HG03469 (cell line): ENCODE results near the gene MESD.

Experiments used
- ATAC-seq: cut with Tn5 transposase; IDR thresholded peaks from one replicate; pipeline ENCODE4 v1.9.1; 2021; ENCODE audit warnings: mild to moderate bottlenecking, moderate library complexity, moderate number of reproducible peaks; ENCODE audit not compliant: unreplicated experiment

MESD gene

DNA sequence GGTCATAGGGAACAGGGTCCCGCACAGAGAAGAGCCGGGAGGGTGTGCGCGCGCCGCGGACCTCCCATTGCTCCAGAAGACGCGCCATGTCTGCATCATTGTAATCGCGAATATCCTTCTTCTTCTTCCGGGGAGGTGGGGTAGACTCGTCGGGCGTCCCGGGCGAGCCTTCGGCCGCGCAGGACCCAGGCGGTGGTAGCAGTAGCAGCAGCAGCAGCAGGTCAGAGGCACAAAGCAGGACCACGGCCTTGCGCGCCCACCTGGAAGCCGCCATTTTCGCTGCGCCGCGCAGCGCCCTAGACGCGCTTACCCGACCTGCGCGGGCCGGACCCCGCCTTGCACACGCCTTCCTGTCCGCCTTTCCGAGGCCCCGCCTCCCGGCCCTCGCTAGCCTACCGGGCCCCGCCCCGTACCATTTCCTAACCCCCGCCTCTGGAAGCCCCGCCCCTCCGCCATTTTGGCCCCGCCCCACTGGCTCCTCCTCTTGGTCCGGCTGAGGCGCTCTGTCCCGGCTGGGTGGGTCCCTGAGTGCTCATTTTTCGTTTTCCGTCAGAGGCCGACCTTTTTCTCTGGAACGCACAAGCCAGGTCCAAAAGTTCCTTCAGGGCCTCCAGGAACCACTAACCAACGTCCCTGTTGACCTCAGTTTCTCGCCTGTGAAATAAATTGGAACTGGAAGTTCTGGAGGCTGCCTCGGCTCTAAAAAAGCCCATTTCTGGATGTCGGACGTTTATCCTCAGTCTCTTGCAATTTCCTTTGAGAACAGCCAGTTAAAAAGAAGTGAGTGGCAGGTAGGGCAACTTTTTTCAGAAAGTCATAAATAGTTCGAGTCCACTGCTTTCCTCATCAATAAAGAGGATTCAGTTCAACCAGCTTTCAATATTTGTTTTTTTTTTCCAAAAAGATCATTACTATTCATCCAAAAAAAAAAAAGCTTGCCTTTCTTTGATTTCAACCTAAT is at the start of gene MESD:
TSS of gene MESD (minus strand) at position 302 of the 961 bp plus-strand sequence. CDS start at position 274, 28 bp downstream.
- peak; percentile 80 for ATAC-seq

DNA sequence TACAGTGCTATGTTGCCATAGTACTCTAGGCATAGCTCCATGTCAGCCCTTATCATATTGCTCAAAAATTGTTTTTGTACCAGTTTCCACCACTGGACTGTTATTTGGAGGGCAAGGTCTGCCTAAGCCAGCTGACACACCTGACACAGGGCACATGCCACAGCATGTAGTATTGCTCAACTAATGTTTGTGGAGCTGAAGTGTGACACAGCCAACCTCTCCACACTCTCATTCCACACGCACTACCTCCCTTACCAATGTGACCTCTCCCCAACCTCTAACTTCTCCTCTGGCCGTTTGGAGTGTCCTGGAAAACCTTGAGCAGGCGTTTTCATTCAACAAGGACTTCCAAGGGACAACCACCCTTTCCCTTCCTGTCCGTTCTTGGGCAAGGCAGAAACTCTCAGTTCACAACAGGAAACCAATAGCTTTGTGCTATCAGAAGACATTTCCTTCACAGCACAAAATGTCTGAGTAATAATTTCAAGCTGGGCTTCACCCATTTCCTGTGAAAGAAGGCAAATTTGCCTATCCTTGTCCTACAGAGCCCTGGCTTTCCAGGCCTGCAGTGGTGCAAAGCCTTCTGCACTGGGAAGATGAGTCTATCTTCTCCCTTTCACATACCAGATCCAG is 49.5 kb upstream of the MESD start:
- no peak for ATAC-seq

DNA sequence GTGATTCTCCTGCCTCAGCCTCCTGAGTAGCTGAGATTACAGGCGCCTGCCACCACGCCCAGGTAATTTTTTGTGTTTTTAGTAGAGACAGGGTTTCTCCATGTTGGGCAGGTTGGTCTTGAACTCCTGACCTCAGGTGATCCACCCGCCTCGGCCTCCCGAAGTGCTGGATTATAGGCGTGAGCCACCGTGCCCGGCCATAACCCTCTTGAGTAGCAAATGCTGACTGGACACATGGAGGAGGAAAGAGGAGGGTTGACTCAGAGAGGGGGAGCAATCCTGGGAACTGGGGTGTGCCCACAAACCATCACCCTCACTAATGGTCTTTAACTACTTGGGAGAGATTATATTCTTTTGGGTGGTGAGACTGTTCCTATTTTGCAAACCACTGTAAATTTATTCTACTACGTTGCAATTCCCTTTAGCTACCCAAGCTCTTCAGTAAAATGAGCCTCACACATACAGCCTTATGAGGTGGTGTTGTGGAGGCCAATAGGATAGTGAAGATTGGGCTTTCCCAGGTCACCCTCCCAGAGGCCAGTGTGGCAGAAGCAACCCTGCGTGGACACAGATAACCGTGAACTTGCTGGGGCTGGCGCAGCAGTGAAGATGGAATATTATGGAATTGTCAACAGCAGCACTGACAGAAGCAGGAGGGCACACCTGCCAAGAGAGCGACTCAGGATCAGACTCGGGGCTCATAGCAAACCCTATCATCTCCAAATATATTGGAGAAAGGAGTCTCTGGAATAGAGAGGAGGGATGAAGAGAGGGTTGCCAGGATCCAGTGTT is 48.5 kb upstream of the MESD start:
- ATAC-seq, result no peak

DNA sequence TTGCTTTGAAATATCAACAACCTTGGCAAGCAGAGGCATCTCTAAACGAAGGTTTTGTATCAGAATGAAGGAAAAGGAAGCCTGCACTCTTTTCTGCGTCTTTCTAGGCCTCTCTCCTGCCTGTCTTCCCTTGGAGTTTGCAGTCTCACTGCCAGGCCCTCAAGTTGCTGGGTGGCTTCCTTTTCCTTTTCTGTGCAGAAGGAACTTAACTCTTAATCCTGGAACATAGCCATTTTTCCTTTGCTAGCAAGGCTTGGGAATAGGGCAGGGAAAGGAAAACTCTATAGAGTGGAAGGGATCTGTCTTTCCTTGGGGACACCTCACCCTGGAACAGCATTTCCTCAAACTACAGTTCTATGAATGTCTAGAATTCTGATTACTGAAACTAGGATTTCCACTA is 43.9 kb upstream of the MESD start:
- no peak for ATAC-seq

DNA sequence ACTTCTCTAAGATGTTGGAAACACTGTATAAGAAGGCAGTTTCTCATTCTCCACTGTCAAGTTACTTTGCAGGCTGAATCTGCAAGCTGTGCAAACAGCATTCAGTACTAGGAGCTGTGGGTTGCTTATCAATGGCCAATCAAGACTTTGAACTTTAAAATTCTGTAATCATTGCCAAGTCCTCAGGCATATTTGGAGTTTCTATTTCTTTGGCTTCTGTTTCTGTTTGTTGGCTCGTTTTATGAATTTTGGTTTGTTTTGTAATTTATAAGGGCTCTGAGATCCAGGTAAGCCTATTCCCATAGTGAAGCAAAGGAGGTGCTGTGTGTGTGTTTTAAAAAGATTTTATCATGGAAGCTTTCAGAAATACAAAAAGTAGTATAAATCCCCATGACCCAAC is 43.2 kb upstream of the MESD start:
- no peak for ATAC-seq

DNA sequence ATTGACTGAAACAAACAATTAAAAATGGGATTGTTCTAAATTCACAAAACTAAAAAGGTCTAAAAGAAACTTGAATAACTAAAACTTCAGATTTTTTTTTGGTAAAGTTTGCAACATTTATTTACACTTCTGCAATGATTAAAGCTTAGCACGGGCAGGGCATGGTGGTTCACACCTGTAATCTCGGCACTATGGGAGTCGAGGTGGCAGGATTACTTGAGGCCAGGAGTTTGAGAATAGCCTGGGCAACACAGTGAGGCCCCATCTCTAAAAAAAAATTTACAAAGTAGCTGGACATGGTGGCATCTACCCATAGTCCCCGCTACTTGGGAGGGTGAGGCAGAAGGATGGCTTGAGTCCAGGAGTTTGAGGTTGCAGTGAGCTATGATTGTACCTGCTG is 42.7 kb upstream of the MESD start:
- ATAC-seq, result no peak

DNA sequence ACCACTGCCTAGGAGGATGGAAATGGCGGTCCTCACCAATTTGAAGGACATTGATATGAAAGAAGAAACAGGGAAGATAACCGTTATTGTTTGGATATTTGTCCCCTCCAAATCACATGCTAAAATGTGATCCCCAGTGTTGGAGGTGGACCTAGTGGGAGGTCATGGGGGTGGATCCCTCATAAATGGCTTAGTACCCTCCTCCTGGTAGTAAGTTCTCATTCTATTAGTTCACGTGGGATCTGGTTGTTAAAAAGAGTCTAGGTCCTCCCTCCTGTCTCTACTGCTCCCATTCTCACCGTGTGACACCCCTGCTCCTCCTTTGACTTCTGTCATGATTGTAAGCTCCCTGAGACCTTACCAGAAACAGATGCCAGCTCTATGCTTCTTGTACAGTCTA is 41.6 kb upstream of the MESD start:
- ATAC-seq, result no peak

GRCh38 chr15:81030301-81030750 is 40.7 kb upstream of the MESD start:
- no peak for ATAC-seq

DNA sequence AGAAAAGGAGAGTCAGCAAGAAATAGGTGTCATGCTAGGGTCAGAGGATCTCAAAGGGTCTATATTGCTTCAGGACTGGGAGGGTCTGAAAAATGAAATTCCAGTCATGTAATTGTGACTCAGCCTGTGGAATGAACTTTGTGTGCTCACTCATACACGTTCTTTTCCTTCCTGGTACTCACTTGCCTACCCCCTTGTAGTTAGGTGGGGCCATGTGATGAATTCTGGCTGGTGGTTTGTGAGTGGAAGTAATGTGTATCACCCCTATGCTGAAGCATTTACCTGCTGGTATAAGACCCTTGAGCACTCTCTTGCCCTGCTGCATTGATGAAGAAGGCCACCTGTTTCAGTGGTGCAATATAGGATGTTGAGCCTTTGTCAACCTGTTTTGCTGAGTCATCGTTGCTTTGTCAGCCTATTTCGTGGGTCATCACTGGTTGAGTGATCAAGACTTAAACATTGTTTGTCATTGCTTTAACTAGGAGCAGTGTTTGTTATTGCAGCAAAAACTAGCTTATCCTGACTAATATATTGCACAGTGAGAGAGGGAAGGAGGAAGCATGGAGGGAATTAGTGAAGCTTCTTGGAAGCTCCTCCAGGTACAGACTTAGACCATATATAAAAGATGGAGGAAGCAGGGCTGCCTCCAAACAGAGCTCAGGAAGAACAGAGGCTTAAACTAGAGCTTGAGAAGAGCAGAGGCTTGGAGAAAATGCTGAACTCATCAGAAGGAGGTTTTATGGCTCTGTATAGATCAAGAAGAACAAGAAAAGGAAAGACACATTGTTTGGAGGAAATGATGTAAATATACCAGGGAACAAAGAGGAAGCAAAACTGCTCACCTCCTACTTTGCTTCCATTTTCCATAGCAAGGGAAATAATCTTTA is 40.0 kb upstream of the MESD start:
- ATAC-seq, result no peak

- no peak for ATAC-seq
These were observed 37.4 kb upstream of the MESD start for GRCh38 chr15:81026836-81027599.

DNA sequence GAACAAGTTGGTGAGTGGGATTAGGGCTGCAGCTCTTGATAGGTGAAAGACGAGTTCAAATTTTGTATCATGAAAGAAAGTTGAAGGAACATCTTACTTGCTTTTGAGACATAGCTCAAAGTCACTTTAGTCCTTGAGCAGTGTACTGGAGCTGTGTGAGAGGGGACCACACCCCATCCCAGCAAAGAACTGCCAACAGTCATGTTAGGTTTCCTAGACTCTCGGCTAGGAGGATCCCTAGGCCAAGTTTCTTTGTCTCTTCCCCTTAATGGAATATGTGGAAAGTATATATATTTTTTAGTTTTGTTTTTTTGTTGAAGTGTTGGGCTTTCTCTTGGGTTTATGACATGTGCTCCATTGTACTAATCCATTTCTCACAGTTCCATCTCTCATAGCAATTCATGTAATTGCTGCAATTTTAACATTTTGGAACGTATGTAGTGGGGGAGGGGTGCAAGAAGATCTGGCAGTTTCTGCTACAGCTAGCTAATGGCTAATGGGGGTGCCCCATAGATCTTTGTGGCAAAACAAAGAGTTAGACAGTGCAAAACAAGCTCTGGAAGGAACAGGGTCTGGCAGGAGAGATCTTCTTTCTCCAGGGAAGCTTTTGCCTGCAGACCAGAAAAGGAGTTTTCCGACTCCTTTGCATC is 36.2 kb upstream of the MESD start:
- ATAC-seq, result no peak

- no peak for ATAC-seq
These were observed 35.3 kb upstream of the MESD start for GRCh38 chr15:81024936-81025335.

GRCh38 chr15:81024265-81024872 is 34.8 kb upstream of the MESD start:
- ATAC-seq, result no peak

DNA sequence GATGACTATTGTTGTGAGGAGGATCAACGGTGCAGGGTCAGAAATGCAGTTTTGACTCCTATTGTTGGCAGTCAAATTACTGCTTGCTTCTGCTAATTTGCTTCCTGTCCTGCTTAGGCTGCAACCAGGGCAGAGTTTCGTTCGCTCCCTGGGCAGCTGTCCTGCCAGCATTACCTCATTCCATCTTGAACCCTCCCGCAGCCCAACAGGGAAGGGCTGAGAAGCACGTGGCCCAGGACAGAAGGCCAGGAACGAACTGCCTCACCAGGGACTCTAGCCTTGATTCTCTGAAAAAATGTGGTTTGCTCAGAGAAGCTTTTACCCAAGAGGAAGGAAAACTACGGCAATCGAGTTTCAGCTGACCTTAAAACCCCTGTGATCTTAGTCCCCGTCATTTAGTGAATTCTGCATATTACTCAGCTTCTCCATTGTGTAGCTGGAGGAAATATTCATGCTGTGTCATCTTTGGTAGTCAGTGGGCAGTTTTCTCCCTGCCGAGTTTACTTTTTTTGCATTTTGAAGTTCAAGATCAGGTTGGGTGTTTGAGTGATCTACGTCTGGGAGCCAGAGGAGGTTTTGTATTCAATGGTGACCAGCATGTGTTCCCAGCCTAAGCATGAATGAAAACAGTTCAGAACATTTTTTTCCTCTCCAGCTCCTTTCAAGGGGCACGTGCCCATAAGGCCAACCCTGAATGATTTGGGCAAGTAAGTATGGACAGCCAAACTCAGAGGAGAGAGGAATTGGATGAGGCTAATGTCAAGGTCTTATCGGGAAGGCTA is 34.1 kb upstream of the MESD start:
- ATAC-seq, result peak; percentile 84

DNA sequence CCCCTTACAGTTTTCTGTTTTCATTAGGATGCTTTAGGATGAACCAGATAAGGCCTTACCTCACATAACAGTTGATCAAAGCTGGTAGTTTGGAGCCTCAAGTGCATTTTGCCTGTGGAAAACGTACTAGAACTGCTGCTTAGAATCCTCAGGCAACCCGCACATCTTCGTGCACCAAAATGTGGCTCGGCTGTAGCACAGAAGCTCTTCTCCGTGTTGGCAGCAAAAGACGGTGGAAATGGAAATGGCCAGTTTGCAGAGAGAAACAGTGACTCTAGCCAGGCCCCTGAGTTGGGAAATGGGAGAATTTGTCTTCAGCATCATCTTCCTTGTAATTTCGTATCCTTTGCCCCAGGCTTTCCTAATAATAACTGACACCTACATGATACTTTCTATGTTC is 31.7 kb upstream of the MESD start:
- ATAC-seq, result no peak

DNA sequence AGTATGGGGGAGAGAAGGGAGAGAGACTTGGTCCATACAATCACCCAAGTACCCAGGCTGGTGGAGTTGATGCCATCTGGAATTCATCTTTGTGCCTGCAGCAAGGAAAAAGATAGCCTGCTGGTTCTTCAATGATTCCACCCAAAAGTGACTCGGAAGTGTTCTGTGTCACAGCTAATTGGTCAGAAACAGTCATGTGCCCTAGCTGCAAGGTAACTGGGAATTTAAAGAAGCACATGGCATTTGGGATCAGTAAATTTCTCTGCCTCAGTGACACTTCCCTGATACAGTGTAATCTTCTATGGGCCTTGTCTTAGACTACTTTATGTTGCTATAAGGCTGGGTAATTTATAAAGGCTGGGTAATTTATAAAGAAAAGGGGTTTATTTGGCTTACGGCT is 28.6 kb upstream of the MESD start:
- ATAC-seq, result no peak

DNA sequence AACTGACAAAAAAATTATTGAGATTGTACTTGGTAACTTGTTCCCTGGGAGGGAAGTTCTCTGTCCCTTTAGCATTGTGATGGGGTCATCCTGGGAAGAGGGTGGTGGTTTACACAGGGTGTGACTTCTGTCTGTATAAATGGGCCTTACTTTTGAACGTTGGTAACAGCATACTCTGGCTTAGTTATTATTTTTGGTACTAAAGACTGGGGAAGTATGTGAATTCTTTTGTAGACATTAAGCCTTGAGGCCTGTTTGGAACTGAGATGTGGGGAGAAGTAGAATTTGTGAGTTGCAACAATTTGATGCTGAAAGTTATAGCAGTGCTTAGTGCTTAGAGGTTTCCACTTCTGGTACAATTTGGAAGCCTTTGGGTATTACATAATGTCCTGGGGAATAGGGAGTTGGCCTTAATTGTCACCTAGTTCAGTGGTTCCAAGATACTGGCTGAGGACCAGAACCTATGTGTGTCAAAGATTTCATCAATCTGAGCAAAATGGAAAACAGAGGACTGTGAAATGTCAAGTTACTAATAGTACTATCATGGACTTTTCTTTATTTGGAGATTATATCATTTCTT is 27.0 kb upstream of the MESD start:
- ATAC-seq, result no peak
